ENCODE data around the gene TAAR9.

- TF ChIP-seq POLR2A (IDR thresholded peaks at IDR 0.05; ENCODE audit: borderline replicate concordance, extremely low read depth, insufficient read depth, insufficient read length), result no peak
- TF ChIP-seq CEBPB (IDR thresholded peaks at IDR 0.05; ENCODE audit: low read depth), result no peak
- TF ChIP-seq YY1 (IDR thresholded peaks at IDR 0.05; ENCODE audit: extremely low read depth, insufficient replicate concordance, low read depth, low read length), result no peak
- TF ChIP-seq JUND (IDR thresholded peaks at IDR 0.05), result no peak
- no peak for TF ChIP-seq CTCF (IDR thresholded peaks at IDR 0.05 in 2 of 3, conservative IDR thresholded peaks at IDR 0.05 in 1 of 3; ENCODE audit: borderline replicate concordance in 1 of 3, insufficient read depth in 1 of 3, low read depth in 2 of 3, low read length in 2 of 3)
- no peak for TF ChIP-seq ZBTB33 (IDR thresholded peaks at IDR 0.05; ENCODE audit: extremely low read depth, insufficient replicate concordance, low read length)
- TF ChIP-seq RAD21 (IDR thresholded peaks at IDR 0.05; ENCODE audit: low read depth), result no peak
- no peak for TF ChIP-seq EZH2 (IDR thresholded peaks at IDR 0.05)
- TF ChIP-seq POLR2AphosphoS5 (IDR thresholded peaks at IDR 0.05; ENCODE audit: low read depth, low read length), result no peak
- no peak for TF ChIP-seq ATF3 (IDR thresholded peaks at IDR 0.05)
- no peak for TF ChIP-seq ZFX (IDR thresholded peaks at IDR 0.05)
- TF ChIP-seq SP1 (IDR thresholded peaks at IDR 0.05; ENCODE audit: low read depth), result no peak
Measured at GRCh38 chr6:132537145-132537544, 932 bp upstream of the TAAR9 start.
